G401 (cell line): ENCODE data around the gene ANGPTL4. TPM values are rescaled to one million over a fixed set of nuclear protein-coding genes. Genes with fewer than 3 reads are reported as not detected.
A peak's percentile ranks its signal among the peaks of the same experiment; 100 is the strongest.
"Not testable (repeated sequence)": the region's sequence is repeated elsewhere in the genome, so short reads cannot be mapped to it uniquely, and the experiment has no call there.

Experiments
- DNase-seq: peaks from one replicate; pipeline ENCODE4 v3.0.0-alpha.2; 2015; ENCODE audit warnings: low spot score
- in situ Hi-C: cut with HindIII; loops from 2 replicates; pipeline ENCODE4 v1.10.0; 2016; ENCODE audit warnings: low sequenced_read_pairs, mixed read lengths
- total RNA-seq: library from RNA; depleted of rRNA; stranded (reverse); fragments of >200 nt; shearing (Covaris generic); gene quantifications from 2 replicates; pipeline ENCODE4 v1.2.3, GENCODE V29; 2014

ANGPTL4 gene
- total RNA-seq, 1 experiment from 2014 or later, result 8.4 TPM

- in situ Hi-C loops, DNase-seq: not testable (repeated sequence)
These were observed 21.1 kb downstream of the ANGPTL4 start for GRCh38 chr19:8385103-8385502.

- DNase-seq, in situ Hi-C loops: not testable (repeated sequence)
These were observed 21.6 kb downstream of the ANGPTL4 start for GRCh38 chr19:8385566-8385965.

GRCh38 chr19:8386419-8386818 lies 22.5 kb downstream of the ANGPTL4 start:
- in situ Hi-C loops, DNase-seq: not testable (repeated sequence)

- in situ Hi-C loops, result no loop called here
- no peak for DNase-seq
These were observed 23.0 kb downstream of the ANGPTL4 start for GRCh38 chr19:8386990-8387389.

GRCh38 chr19:8387688-8388611 lies 24.0 kb downstream of the ANGPTL4 start:
- in situ Hi-C loops, result no loop called here
- no peak for DNase-seq

GRCh38 chr19:8388612-8388958 lies 24.6 kb downstream of the ANGPTL4 start:
- no peak for DNase-seq
- in situ Hi-C loops, result no loop called here

GRCh38 chr19:8389891-8390616 lies 26.1 kb downstream of the ANGPTL4 start, which contains the start of gene RAB11B:
TSS of gene RAB11B (plus strand) at chr19:8390360. CDS start at chr19:8390417, 57 bp downstream.
- in situ Hi-C loops, result no loop called here
- peak; percentile 100 for DNase-seq

- in situ Hi-C loops, result no loop called here
- DNase-seq, result peak; percentile 91
These were observed 26.6 kb downstream of the ANGPTL4 start for GRCh38 chr19:8390617-8390981.

GRCh38 chr19:8391198-8392016 lies 27.5 kb downstream of the ANGPTL4 start:
- DNase-seq, result no peak
- in situ Hi-C loops, result no loop called here

- DNase-seq, result peak; percentile 25
- in situ Hi-C loops, result no loop called here
These were observed 28.1 kb downstream of the ANGPTL4 start for GRCh38 chr19:8392017-8392591.

GRCh38 chr19:8393192-8393870 lies 29.4 kb downstream of the ANGPTL4 start:
- no peak for DNase-seq
- in situ Hi-C loops, result no loop called here

GRCh38 chr19:8393871-8394250 lies 29.9 kb downstream of the ANGPTL4 start:
- DNase-seq, result no peak
- in situ Hi-C loops, result no loop called here

GRCh38 chr19:8395621-8396082 lies 31.7 kb downstream of the ANGPTL4 start:
- no peak for DNase-seq
- in situ Hi-C loops, result no loop called here

- no peak for DNase-seq
- in situ Hi-C loops, result no loop called here
These were observed 32.2 kb downstream of the ANGPTL4 start for GRCh38 chr19:8396185-8396562.

- peak; percentile 52 for DNase-seq
- in situ Hi-C loops, result no loop called here
These were observed 32.7 kb downstream of the ANGPTL4 start for GRCh38 chr19:8396563-8397203.

- in situ Hi-C loops, result no loop called here
- no peak for DNase-seq
These were observed 33.3 kb downstream of the ANGPTL4 start for GRCh38 chr19:8397271-8397670.

GRCh38 chr19:8397746-8398310 lies 33.9 kb downstream of the ANGPTL4 start:
- no peak for DNase-seq
- in situ Hi-C loops, result no loop called here

- in situ Hi-C loops, result no loop called here
- DNase-seq, result no peak
These were observed 34.4 kb downstream of the ANGPTL4 start for GRCh38 chr19:8398311-8398771.
